MCF 10A (cell line): ENCODE results near the gene PCDHB1. TPM values are rescaled to one million over a fixed set of nuclear protein-coding genes. Genes with fewer than 3 reads are reported as not detected.

Experiments
- BruUV-seq: library from RNA; stranded (reverse); fragments of 400-500 nt; replicated peaks from 2 replicates; lab custom pipeline; 2021; lab: Mats Ljungman, UMichigan
- CTCF ChIA-PET: fragments of 300-600 bp; sonication (Branson Sonifier 250); formaldehyde crosslinking; extraction: SDS; loops from one replicate; lab custom pipeline; 2021; ENCODE audit warnings: antibody characterized with exemption, inconsistent platforms; lab: Yijun Ruan, JAX
- POLR2A ChIA-PET: fragments of 300-600, 350-650 bp; sonication (Branson Sonifier 250); formaldehyde crosslinking; extraction: SDS; loops from one replicate; lab custom pipeline; 2020; ENCODE audit warnings: antibody characterized with exemption, inconsistent platforms; lab: Yijun Ruan, JAX
- DNase-seq: peaks from one replicate; pipeline ENCODE4 v3.0.0-alpha.2; 2018; ENCODE audit not compliant: unreplicated experiment
- H3K27ac Mint-ChIP-seq: one replicate; pipeline ENCODE4 v1.8.0; 2022; ENCODE audit warnings: mild to moderate bottlenecking, low read depth, mixed read lengths; ENCODE audit not compliant: unreplicated experiment
- H3K27me3 Mint-ChIP-seq: one replicate; pipeline ENCODE4 v1.8.0; 2022; ENCODE audit warnings: mixed read lengths; ENCODE audit not compliant: insufficient read depth, unreplicated experiment
- H3K36me3 Mint-ChIP-seq: one replicate; pipeline ENCODE4 v1.8.0; 2022; ENCODE audit warnings: mild to moderate bottlenecking, moderate library complexity, mixed read lengths; ENCODE audit not compliant: insufficient read depth, unreplicated experiment
- H3K4me1 Mint-ChIP-seq: one replicate; pipeline ENCODE4 v1.8.0; 2022; ENCODE audit warnings: mixed read lengths; ENCODE audit not compliant: insufficient read depth, unreplicated experiment
- H3K4me3 Mint-ChIP-seq: one replicate; pipeline ENCODE4 v1.8.0; 2022; ENCODE audit warnings: mild to moderate bottlenecking, moderate library complexity, mixed read lengths; ENCODE audit not compliant: unreplicated experiment
- H3K9me3 Mint-ChIP-seq: one replicate; pipeline ENCODE4 v1.8.0; 2022; ENCODE audit warnings: mixed read lengths; ENCODE audit not compliant: unreplicated experiment
- CTCF ChIP-seq: fragments of 200-600 bp; IDR thresholded peaks from one replicate; pipeline ENCODE4 v1.8.0; 2022; ENCODE audit warnings: antibody characterized with exemption, mild to moderate bottlenecking; ENCODE audit not compliant: unreplicated experiment
- intact Hi-C: fragments of 100-400 bp; cut with micrococcal nuclease; formaldehyde crosslinking; loops from 2 replicates; pipeline ENCODE4 v1.14.1; 2022
- total RNA-seq: library from RNA; stranded (reverse); gene quantifications from 2 replicates; pipeline ENCODE4 v1.2.3, GENCODE V29; 2022

PCDHB1 gene
- total RNA-seq, 1 experiment from 2014 or later: not detected

- TF ChIP-seq CTCF: no peak
- ChIA-PET CTCF (interaction anchor here (1.3 kb wide), 1 partner anchor 17 kb away, joined by 3 read pairs; no protein-coding TSS in a partner anchor), POLR2A (interaction anchor here (1.5 kb wide), 1 partner anchor 13 kb away, joined by 4 read pairs; no protein-coding TSS in a partner anchor)
- H3K4me1 Mint-ChIP-seq: no peaks in the 10 kb centered on the region
- no peak for DNase-seq
- BruUV-seq: no TSS peak
- intact Hi-C loops: no loop called here
- no peaks in the 10 kb centered on the region for H3K27me3 Mint-ChIP-seq
- no peaks in the 10 kb centered on the region for H3K36me3 Mint-ChIP-seq
- peaks cover 8% of the 10 kb centered on the region for H3K9me3 Mint-ChIP-seq
- no peak overlapping the region for H3K27ac Mint-ChIP-seq
- no peak overlapping the region for H3K4me3 Mint-ChIP-seq
Observed at GRCh38 chr5:141022384-141022783, 28.8 kb upstream of the PCDHB1 start.

- Mint-ChIP-seq H3K4me1 (no peaks in the 10 kb centered on the region), H3K4me3 (no peak overlapping the region), H3K27me3 (no peaks in the 10 kb centered on the region), H3K36me3 (no peaks in the 10 kb centered on the region), H3K27ac (no peak overlapping the region), H3K9me3 (no peaks in the 10 kb centered on the region)
- intact Hi-C loops: no loop called here
- TF ChIP-seq CTCF: no peak
- CTCF ChIA-PET: no interaction called here
- DNase-seq: no peak
- POLR2A ChIA-PET: no interaction called here
- no TSS peak for BruUV-seq
Observed at GRCh38 chr5:141031006-141031405, 20.2 kb upstream of the PCDHB1 start.

GRCh38 chr5:141032626-141033025, 18.5 kb upstream of the PCDHB1 start:
- Mint-ChIP-seq H3K9me3 (no peaks in the 10 kb centered on the region), H3K27me3 (no peaks in the 10 kb centered on the region), H3K4me1 (no peaks in the 10 kb centered on the region), H3K36me3 (no peaks in the 10 kb centered on the region), H3K27ac (no peak overlapping the region), H3K4me3 (no peak overlapping the region)
- ChIA-PET POLR2A (interaction anchor here (0.7 to 1.6 kb wide), 4 partner anchors 28 to 910 kb away, joined by 3 to 5 read pairs (median 4); partner anchors contain the start of gene PCDHAC1), CTCF (interaction anchor here (0.5 to 2.2 kb wide), 7 partner anchors 14 to 157 kb away, joined by 3 to 12 read pairs (median 3); partner anchors contain the start of genes PCDHA12 and PCDHAC1)
- DNase-seq: no peak
- TF ChIP-seq CTCF: no peak
- no TSS peak for BruUV-seq
- intact Hi-C loops: no loop called here

GRCh38 chr5:141039061-141039460, 12.1 kb upstream of the PCDHB1 start:
- no peak for DNase-seq
- intact Hi-C loops: no loop called here
- Mint-ChIP-seq H3K27ac (no peak overlapping the region), H3K9me3 (no peaks in the 10 kb centered on the region), H3K36me3 (no peaks in the 10 kb centered on the region), H3K4me3 (no peak overlapping the region), H3K27me3 (peaks cover 12% of the 10 kb centered on the region), H3K4me1 (no peaks in the 10 kb centered on the region)
- CTCF ChIA-PET: interaction anchor here (0.9 to 4.7 kb wide), 17 partner anchors 11 to 232 kb away, joined by 3 to 152 read pairs (median 8); partner anchors contain the start of genes PCDHA12, PCDHA4 and PCDHAC1
- POLR2A ChIA-PET: interaction anchor here (0.6 to 4.1 kb wide), 14 partner anchors 9 to 348 kb away, joined by 3 to 255 read pairs (median 28); partner anchors contain the start of genes HARS1, HARS2, PCDHA12 and PCDHA4
- no TSS peak for BruUV-seq
- no peak for TF ChIP-seq CTCF
